Measurements from ENCODE around the gene HES2.
"Not testable (repeated sequence)": the region's sequence is repeated elsewhere in the genome, so short reads cannot be mapped to it uniquely, and the experiment has no call there.

Gene HES2

DNA sequence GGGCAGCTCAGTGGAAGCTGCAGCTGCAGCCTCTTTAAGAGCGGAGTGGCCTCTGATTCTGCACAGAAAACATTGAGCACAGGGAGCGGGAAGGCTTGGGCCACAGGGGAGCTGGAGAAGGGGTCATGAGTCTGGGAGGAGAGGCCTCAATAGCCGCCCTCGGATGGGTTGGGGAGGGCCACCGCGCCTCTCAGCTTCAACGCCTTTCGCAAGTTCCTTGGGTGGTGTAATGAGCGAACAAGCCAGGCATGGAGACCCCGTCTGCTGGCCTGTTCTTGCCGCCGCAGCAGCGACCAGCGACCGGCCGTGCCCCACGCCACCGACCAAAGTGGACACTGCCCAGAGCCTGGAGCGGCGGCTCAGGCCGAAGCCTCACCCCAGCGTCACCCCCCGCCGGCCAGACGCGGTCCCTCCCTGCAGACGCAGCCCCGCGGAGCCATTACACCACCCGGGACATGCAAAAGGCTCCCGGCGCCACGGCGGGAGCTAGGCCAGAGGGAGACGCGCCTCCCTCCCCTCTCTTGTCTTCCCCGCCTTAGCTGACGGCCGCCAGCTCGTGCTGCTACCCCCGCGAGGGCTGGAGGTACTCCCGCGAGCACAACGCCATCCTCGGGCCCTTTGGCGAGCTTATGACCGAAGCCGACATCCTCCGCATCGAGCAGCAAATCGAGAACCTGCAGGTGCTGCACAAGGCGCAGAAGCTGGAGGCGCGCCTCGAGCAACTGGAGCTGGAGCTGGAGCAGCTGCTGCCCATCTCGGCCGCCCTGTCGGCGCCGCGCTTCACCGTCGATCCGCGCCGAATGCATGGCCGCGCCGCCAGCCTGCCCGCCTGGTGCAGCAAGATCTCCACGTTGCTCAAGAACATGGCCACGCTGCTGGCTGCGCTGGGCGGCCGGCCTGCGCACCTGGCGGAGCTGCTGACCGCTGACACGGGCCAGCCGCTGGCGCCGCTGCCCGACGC lies 34.5 kb upstream of the HES2 start:
- DNase-seq, result not testable (repeated sequence)

DNA sequence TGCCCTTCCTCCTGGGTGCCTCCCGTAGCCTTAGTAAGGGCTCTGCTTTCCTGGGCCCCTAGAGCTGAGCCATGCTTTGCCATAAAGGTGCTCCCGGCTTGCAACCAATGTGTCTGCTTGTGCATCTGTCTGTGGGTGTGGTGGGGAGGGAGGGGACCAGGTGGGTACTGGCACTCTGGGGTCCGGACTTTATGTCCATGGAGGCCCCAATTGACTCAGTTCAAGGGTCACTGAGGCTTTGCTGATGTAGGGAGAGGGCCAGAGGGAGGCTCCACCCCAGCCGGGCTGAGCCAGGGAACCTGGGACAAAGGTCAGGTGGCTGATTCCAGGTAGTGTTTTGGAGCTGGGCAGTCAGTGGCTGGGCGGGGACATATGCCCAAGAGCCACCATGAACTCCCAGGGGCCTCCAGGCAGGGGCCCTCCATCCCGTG lies 31.2 kb upstream of the HES2 start:
- no peak for DNase-seq

DNA sequence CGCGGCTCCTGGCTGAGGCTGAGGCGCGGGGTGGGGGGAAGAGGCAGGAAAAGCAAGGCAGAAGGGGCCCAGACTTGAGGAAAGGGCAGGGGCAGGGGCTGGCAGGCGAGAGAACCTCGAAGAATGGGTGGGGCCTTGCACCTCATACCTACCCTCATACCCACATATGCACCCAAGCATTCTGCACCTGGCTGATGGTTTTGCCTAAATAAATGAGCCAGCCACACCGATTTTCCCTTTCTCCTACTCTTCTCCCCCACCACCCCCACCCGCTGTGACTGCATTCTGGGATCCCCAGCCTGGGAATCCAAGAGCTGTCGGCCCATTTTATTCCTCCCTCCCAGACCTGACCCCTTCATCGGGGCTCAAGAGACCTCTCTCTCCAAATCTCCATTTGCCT lies 30.8 kb upstream of the HES2 start:
- DNase-seq, result not testable (repeated sequence)

DNA sequence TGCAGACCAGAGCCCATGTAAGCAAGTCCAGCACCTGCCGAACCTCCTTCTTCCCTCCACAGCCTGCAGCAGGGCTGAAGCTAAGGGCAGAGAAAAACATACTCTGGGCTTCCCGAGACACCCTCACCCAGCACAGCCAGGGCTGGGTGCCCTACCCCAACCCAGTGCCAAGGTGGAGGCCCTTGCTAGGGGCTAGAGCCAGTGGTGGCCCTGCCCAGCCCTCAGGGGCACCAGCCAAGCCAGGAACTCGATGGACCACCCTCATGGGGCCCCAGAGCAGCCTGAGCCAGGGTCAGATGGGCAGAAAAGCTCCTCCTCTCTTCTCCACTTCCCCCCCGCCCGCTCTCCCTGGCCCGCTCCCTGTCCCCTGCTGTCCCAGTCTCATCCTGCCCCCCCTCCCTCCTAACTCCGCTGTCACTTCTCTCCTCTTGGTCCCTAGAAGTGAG lies 30.3 kb upstream of the HES2 start:
- no peak for DNase-seq

DNA sequence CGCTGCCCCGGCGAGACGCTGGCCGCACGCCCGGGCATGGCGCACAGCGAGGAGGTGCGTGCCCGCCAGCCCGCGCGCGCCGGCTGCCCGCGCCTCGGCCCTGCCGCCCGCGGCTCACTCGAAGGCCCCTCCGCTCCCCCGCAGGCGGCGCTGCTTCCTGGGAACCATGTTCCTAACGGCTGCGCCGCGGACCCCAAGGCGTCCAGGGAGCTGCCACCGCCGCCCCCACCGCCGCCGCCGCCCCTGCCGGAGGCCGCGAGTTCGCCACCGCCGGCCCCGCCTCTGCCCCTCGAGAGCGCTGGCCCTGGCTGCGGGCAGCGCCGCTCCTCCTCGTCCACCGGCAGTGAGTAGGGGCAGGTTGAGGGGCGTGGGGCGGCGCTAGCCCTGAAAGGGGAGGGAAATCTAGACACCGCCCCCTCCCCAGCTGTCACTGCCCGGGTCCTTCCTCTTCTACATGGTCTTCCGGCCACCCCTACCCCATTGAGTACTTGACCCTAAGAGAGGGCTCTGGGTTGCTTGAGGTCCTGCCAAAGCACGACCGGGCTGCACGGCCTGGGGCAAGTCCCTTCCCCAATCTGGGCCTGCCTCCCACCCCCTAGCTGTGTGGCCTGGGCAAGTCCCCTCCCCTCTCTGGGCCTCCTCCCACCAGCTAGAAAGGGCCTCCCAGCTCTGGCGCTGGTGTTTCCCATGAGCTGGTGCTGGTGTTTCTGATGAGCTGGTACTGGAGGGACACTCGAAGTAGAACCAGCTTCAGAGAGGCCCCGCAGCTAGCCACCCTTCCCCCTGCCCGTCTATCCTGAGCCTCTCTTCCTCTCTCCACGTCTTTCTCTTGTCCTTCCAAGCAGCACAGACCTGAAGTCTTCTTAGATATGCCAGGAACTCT lies 29.3 kb upstream of the HES2 start:
- peak; percentile 59 for DNase-seq

DNA sequence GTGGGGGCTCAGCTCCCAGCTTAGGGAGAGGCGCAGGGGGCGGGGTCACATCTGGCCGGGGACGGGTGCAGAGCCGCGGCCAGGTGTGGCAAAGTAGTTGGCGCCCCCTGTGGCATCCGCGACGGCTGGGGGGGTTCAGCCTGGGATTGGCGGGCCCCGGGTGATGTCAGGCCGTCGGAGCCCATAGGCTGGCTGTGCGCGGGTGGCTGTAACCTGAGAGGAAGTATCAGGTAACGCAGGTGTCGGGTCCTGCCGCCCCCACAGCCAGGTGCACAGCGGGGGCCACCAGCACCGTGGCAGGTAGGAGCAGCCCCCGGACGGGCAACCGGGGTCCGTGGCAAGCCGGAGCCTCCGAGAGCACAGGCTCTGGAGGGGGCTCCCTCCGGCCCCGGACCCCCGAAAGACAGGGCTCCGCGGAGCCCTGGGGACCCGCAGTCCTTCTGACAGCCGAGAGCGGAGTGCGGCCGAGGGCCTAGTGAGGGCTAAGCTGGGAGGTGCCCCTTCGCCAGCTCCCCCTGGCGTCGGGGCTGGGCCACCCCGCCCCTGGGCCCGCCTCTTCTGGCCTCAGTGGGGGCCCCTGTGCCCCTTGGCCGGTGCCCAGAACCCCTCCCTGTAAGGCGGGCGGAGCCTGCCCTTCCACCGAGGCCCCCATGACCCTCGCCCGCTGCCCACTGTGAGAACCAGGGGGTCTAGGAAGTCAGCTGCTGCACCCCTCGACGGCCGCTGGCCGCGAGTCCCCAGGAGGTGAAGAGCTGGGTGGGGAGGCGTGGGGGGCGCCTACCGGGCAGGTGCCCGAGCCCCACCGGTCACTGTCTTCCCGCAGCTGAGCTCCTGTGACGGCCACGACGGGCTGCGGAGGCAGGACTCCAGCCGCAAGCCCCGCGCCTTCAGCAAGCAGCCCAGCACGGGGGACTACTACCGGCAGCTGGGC lies 28.4 kb upstream of the HES2 start:
- DNase-seq, result peak; percentile 96

DNA sequence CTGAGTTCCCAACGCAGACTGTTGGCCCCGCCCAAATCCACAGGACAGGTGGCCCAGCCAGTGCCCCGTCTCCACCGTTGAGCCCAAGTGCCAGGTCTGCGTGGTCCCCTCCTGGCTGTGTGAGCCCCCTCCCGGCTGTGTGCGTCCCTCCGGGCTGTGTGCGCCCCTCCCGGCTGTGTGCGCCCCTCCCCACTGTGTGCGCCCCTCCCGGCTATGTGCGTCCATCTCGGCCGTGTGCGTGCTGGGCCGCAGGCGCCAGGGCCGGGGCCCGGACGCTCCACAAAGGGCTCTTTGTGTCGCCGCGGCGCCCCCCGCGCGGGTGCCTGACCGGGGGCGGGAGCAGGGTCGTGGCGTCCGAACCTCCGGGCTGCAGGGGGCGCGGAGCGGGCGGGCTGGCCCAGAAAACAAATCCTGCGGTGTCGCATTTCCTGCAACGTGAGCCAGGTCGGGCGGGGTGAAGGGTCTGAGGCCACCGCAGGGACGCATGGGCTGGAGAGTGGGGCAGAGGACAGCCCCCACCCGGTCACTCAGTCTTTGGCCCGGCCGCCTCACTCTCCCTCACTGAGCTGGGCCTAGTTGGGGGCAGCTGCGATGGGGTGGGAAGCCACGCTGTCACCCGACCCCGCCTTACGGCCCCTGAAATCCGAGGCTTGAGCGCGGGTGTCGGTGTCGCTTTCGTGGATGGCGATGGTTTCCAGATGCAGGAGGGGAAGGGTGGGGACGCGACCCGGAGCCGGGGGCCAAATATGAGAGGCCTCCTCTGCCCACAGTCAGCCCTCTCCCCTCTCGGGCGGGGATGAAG lies 27.5 kb upstream of the HES2 start:
- peak; percentile 41 for DNase-seq

DNA sequence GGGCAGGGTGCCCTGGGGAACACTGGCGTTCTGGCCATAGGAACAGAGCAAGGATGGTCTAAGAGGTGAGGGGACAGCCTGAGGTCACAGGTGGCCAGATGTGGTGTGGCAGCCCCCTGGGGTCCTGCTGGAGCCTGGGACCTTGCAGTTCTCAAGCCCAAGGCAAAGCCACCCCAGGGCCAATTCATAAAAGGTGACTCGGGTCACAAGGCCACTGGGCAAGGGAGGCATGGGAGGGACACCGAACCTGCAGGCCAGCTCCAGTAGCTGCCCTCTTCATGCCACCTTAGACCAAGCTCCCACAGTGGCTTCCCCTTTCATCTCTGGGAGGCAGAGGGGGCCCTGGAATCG lies 26.9 kb upstream of the HES2 start:
- no peak for DNase-seq

DNA sequence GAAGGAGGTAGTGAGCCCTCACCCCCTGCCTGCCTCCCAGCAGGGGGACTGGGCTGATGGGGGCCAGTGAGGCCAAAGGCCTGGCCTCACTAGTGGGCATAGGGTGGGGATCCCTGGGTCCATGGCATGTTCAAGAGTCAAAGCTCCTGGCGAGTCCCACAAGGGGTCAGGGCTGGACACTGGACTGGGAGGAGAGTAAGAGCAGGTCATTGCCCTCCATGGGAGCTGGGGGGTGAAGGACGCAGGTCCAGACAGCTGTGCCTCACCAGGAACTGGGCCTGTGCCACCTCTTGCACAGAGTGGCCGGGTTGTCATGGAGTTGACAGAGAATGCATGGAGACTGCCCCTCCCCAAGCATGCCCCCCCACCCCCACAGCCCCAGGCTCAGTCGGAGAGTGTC lies 26.2 kb upstream of the HES2 start:
- DNase-seq, result not testable (repeated sequence)

DNA sequence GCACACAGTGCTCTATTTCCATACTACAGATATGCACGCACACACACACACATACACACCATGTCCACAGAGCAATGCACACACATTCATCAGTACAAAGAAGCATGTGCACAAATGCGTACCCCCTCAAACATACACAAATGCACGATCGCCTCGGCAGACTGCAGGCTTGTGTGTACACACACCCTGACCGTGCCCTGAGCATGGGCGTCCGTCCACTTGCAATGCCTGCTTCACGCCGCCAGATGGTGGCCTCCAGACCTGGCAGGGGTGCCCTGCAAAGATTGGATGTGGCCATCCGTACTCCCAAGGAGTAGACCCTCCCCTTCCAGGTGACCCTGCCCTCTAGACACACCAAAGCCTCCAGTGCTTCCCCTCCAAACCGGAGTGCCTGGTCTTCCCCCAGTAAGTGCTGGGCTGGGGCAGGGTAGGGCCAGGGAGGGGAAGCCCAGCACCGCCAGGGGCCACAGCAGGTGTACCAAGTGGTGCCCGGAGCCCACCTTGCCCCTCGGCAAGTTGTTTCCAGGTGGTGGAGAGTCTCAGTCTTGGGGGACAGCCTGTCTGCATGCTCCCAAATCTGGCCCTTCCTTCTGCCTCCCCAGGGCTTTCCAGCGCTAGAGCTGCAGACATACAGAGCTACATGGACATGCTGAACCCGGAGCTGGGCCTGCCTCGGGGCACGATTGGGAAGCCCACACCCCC lies 25.5 kb upstream of the HES2 start:
- DNase-seq, result no peak

DNA sequence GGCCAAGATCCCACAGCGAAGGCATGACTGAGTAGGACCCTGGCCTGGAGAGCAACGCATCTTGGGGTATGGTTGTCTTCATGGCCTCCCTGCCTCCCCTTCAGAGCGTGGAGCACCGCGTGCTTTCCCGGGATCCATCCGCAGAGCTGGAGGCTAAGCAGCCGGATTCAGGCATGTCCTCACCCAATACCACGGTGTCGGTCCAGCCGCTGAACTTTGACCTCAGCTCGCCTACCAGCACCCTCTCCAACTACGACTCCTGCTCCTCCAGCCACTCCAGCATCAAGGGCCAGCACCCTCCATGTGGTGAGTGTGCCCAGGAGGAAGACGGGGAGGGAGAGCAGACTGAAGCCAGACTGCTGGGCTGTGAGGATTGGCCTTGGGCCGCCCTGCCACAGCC lies 24.7 kb upstream of the HES2 start:
- DNase-seq, result no peak

DNA sequence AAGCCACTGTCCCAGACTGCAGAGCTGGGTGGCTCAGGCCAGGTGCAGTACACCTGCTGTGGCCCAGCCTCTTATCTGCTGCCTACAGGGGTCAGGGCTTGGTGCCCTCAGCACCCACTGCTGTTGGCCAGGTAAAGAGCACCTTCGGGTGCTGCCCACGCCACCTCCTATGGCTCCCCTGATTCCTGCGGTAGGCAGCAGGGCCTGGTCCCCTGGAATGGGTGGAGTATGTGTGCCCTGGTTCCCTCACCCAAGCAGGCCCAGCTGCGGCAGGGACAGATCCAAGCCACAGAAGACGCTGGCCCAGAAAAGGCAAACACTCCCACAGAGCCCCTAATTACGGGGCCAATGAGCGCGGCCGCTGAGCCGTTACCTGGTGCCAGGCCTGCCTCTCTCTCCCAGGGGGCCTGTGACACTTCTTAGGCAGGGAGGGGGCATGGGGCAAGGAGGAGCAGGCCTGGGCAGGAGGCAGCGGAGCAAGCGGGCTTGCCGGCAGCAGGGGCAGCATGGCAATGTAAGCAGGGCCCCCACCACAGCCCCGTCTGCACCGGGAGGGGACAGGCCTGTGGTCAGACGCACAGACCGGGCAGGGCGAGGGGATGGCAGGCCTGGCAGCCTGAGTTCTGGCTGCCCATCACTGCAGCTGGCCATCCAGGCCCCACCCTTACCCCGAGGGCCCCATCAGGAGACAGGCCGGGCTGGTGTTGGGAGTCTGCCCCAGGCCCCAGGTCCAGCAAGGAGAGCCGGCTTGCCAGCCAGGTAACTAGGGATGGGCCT lies 23.8 kb upstream of the HES2 start:
- DNase-seq, result no peak

DNA sequence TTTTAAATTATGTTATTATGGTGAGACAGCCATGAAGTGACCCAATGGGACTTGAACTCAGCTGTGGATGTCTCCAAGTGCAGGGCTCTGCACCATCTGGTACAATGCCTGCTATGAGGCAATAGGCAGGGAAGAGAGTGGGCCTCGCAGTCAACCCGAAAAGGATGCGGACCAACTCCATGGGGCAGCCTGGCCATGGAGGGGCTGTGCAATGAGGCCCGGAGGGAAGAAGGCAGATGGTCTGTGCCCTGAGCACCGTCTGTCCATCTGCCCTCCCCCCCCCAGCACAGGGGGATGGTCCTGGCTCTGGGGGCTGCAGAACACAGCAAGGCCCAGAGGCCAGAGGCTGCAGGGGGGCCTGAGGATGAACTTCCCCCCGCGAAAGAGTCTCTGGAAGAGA lies 21.9 kb upstream of the HES2 start:
- DNase-seq, result no peak

DNA sequence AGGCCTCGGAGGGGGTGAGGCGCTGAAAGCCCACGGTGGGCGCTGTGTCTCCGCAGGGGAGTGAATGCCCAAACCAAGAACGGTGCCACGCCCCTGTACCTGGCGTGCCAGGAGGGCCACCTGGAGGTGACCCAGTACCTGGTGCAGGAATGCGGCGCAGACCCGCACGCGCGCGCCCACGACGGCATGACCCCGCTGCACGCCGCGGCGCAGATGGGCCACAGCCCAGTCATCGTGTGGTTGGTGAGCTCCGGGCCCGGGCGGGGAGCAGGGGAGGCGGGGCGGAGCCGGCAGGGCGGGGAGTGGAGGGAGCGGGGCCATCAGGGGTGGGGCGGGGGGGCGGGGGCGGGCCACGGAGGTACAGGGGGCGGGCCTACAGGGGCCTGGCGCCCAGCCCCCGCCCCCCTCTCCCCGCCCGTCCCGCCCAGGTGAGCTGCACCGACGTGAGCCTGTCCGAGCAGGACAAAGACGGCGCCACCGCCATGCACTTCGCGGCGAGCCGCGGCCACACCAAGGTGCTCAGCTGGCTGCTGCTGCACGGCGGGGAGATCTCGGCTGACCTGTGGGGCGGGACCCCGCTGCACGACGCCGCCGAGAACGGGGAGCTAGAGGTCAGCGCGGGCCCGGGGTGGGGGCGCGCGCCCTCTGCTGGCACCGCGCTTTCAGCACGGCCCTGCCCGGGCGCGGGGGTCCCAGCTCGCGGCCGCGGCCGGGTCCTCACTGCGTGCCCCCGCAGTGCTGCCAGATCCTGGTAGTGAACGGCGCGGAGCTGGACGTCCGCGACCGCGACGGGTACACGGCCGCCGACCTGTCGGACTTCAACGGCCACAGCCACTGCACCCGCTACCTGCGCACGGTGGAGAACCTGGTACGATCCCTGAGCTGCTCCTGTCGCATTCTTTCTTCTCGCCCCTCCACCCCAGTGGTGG lies 20.7 kb upstream of the HES2 start:
- peak; percentile 56 for DNase-seq

DNA sequence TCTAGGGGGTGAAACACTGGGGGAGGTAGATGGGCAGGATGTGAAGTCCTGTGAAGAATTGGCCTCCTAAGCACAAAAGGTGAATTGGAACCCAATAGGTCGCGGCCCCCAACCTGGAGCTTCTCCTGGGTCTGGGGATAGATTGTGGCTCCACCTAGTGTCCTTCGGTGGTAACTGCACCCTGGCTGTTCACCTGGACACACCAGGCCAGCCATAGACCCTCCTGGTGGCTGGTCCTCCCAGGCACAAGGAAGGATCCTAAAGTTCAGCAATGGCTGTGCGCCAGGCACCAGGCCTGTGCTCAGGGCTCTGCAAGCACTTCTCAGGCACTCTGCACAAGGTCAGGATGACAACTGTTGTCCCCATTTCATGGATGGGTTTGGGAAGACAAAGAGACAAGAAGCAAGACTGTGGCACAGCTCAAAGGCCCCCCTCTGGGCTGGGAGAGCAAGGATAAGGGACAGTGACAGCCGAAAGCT lies 18.4 kb upstream of the HES2 start:
- peak; percentile 70 for DNase-seq

DNA sequence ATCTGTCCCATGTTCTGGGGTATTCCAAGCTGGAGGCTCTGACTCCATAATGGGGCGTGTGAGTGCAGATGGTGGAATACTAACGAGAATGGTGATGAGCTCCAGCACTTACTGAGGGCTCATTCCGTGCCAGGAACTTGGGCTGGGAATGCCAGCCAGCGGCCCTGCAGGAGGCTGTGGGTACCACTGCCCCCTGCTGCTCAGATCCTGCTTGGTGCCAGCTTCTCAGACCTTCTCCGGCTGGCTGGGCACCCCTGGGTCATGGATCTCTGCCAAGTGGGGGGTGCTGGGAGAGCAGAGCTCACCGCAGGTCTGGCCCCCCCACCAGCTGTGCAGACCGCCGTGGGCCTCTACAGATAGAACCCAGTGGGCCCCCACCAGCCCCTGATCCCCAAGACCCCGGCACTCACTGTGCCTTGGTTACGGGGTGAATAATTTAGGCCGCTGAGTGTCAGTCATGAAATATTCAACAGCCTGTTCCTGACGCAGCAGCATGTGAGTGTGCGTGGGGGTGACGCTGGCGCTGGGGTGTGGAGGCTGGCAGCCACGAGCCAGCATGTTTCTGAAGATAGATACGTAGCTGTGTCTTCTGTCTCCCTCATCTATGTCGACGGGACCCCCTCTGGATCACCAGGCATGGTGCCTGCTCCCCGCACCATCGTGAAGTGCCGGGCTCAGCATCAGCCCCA lies 17.4 kb upstream of the HES2 start:
- peak; percentile 79 for DNase-seq

DNA sequence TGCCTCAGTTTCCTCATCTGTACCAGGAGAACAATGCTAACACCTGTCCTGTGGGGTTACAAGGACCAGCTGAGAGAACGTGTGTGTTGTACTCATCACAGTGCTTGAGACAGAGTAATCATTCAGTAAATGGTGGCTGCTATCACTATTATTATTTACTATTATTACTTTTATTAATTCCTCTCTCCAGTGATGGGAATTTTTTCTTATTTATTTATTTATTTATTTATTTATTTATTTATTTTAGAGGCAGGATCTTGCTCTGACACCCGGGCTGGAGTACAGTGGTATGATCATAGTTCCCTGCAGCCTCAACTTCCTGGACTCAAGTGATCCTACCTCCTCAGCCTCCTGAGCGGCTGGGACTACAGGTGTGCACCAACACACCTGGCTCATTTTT lies 16.6 kb upstream of the HES2 start:
- DNase-seq, result not testable (repeated sequence)

DNA sequence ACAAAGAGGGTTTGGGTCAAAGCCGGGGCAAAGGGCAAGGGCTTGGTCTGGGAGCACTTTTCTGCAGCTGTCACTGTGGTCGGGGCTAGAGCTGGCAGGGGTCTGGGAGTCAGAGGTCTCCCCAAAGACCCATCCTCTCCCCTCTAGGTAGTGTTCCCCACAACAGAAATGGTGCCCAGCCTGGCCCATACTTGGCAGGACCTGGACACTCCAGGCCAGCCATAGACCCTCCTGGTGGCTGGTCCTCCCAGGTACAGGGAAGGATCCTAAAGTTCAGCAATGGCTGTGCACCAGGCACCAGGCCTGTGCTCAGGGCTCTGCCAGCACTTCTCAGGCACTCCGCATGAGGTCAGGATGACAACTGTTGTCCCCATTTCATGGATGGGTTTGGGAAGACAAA lies 15.8 kb upstream of the HES2 start:
- no peak for DNase-seq
